GM12873 (cell line): ENCODE results near the gene PARD3B.

Experiments used
- TF ChIP-seq, protein P1 (sequence below): IDR thresholded peaks from 2 replicates; pipeline ENCODE4 v1.5.1; 2012; ENCODE audit warnings: low read depth, mild to moderate bottlenecking, moderate library complexity, low read length, control low read depth; ENCODE audit not compliant: insufficient read depth; ENCODE audit errors: missing control alignments

Gene PARD3B

DNA sequence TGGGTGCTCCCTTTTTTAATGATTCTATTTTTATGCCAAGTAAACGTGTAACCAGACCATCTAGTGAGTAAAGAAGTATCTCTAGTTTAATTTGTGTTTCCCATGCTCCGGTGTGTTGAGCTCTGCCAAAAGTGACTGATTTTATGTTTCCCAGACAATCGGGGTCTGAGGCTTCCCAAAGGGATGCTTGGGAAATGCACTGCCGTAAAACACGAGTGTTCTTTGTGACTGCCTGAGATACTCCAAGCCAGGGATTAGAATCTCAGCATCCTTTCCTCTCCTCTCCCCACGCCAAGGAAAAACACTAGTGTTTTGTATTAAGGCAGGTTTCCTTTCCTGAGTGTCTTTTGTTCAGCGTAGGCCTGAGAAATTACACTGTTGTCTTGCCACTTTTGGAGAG lies 956.6 kb downstream of the PARD3B start:
- TF ChIP-seq, protein P1, sequence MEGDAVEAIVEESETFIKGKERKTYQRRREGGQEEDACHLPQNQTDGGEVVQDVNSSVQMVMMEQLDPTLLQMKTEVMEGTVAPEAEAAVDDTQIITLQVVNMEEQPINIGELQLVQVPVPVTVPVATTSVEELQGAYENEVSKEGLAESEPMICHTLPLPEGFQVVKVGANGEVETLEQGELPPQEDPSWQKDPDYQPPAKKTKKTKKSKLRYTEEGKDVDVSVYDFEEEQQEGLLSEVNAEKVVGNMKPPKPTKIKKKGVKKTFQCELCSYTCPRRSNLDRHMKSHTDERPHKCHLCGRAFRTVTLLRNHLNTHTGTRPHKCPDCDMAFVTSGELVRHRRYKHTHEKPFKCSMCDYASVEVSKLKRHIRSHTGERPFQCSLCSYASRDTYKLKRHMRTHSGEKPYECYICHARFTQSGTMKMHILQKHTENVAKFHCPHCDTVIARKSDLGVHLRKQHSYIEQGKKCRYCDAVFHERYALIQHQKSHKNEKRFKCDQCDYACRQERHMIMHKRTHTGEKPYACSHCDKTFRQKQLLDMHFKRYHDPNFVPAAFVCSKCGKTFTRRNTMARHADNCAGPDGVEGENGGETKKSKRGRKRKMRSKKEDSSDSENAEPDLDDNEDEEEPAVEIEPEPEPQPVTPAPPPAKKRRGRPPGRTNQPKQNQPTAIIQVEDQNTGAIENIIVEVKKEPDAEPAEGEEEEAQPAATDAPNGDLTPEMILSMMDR: no peak

DNA sequence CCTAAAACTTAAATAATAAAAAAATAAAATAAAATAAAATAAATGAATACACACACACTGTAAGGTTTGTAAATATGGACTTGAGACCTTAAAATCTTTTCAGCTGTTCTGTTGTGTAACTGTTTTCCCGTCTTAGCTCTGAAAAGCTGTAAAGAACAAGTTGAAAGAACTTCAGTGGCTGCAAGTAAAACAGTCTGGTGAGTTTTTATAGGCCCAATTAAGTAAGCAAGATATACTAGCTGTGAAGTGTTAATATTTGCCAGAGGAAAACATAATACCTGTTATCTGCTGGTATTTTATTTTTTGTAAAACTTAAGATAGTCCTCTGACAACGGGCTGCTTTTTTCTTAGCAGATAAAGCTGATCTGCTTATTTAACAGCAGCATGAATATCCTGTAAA lies 960.1 kb downstream of the PARD3B start:
- TF ChIP-seq, protein P1: no peak

DNA sequence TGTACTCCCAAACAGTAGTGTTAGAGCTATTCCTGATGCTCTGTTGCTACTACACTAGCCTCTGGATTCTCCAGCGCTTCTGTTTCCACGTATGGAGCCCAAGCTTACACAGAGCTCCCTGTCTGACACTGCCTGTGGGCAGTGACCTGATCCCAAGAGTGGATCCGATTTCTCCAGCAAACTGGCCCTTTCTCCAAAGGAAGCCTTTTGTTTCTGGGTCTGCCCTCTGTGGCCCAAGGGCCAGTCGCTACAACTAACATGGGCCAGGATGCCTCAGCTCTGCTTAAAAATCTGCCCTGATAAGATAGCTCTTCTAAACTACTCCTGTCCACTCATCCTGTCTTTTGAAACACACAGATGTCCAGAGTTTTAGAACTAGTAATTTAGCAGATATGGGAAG lies 964.4 kb downstream of the PARD3B start:
- TF ChIP-seq, protein P1: no peak

DNA sequence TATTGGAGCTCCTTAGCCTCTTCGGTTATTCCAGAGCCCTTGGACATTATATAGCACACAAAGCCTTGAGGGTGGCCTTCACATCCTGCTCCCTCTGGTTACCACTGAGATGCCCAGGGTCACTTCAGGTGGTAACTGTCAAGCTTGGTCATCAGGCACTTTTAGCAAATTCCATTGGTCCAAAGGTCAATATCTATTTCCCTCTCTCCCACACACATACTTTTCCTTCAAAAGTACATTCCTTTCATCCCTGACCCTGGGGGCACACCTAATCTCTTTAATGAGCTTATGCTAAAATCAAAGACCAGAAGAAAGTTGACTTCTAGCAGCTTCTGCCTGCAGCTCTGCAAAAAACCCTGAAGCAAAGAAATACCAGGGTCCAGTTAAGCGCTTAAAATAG lies 965.1 kb downstream of the PARD3B start:
- TF ChIP-seq, protein P1: no peak

DNA sequence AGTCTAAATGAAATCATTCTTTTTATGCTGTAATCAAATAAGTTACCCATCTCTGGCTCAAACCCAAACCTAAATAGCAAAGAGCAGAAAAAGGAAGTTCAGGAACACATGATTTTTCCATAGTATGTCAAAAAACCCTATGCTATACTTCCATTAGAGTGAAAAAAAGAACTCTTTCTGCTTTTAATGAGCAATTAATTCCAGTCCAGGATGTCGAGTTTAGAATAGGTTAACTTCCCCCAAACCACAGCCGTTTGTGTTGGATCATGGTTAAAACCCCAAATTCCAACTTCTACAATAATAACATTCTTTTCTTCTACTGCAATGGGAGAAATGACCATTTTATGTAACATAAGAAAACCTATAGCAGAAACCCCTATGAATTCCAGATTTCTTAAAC lies 965.9 kb downstream of the PARD3B start:
- TF ChIP-seq, protein P1: no peak

DNA sequence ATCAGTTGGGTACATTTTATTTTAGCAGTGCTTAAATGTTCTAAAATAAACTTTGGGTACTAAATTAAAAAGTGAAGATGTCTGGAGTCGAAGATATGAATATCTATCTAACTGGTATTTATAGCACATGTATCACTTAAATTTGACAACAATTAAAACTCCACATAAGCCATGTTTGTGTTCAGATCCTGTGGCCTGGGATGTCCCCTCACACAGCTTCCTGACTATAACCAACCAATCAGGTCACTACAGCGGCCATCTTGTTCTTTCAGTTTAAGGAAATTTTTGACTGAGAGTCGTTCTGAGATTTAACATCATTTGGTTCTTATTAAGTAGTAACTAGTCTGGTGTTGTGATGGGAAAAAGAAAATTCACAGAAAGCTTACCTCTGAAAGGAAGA lies 966.4 kb downstream of the PARD3B start:
- TF ChIP-seq, protein P1: no peak

DNA sequence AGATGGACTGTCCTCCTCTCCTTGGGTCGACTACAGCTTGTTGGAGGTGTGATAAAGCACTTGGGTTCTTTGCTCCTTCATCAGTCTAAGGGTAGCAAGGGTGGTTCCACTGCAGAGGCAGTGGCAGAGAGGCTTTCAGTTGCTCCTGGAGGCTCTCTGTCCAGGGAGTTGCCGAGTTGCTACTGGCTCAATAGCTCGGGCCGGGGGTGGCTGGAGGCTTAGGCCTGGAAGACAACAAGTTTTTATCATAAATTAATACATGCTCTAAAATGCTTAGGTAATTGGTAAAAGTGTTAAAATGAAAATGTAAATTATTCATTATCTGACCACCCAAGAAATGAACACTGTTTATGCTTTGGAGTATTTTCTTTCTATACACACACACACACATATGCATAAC lies 975.0 kb downstream of the PARD3B start:
- TF ChIP-seq, protein P1: no peak
